ENCODE measurements around the gene EXOG.
A peak's percentile ranks its signal among the peaks of the same experiment; 100 is the strongest.

Gene EXOG

GRCh38 chr3:38473229-38473628, 22.9 kb upstream of the EXOG start:
- peak; percentile 44 to 54 for DNase-seq

GRCh38 chr3:38474928-38475605, 21.1 kb upstream of the EXOG start:
- DNase-seq = no peak

GRCh38 chr3:38475716-38476115, 20.4 kb upstream of the EXOG start:
- no peak for DNase-seq

- DNase-seq = no peak
These were observed 19.9 kb upstream of the EXOG start for GRCh38 chr3:38476157-38476756.

GRCh38 chr3:38477057-38477820, 18.9 kb upstream of the EXOG start:
- DNase-seq = no peak

GRCh38 chr3:38477839-38478450, 18.2 kb upstream of the EXOG start:
- DNase-seq = no peak

- no peak for DNase-seq
These were observed 17.2 kb upstream of the EXOG start for GRCh38 chr3:38478901-38479300.

GRCh38 chr3:38479431-38480092, 16.6 kb upstream of the EXOG start:
- peak; percentile 36 to 46 for DNase-seq

- no peak for DNase-seq
These were observed 16.1 kb upstream of the EXOG start for GRCh38 chr3:38480093-38480445.

GRCh38 chr3:38480930-38481329, 15.2 kb upstream of the EXOG start:
- DNase-seq = no peak

GRCh38 chr3:38482951-38483350, 13.2 kb upstream of the EXOG start:
- DNase-seq = no peak

- no peak for DNase-seq
These were observed 8.8 kb upstream of the EXOG start for GRCh38 chr3:38487323-38487722.

- DNase-seq = no peak
These were observed 7.2 kb upstream of the EXOG start for GRCh38 chr3:38488949-38489348.

GRCh38 chr3:38489766-38490165, 6.4 kb upstream of the EXOG start:
- no peak for DNase-seq

GRCh38 chr3:38490281-38491030, 5.7 kb upstream of the EXOG start:
- no peak for DNase-seq

GRCh38 chr3:38491215-38491614, 4.9 kb upstream of the EXOG start:
- DNase-seq = no peak

- DNase-seq = no peak
These were observed 3.1 kb upstream of the EXOG start for GRCh38 chr3:38493031-38493430.

GRCh38 chr3:38497031-38497430, 891 bp downstream of the EXOG start:
- DNase-seq = no peak

- DNase-seq = no peak
These were observed 4.7 kb downstream of the EXOG start for GRCh38 chr3:38500688-38501417.

- no peak for DNase-seq
These were observed 11.0 kb downstream of the EXOG start for GRCh38 chr3:38507120-38507519.

- DNase-seq = no peak
These were observed 13.6 kb downstream of the EXOG start for GRCh38 chr3:38509732-38510131.

GRCh38 chr3:38510631-38511030, 14.5 kb downstream of the EXOG start:
- no peak for DNase-seq
